ENCODE data around the gene RPS19. TPM values are rescaled to one million over a fixed set of nuclear protein-coding genes. Genes with fewer than 3 reads are reported as not detected.

RPS19 gene
- total RNA-seq, 4 donors from 2014 or later, result 653 to 927 (median 891) TPM

- TF ChIP-seq CTCF (IDR thresholded peaks at IDR 0.05; ENCODE audit: low read depth), result no peak
These were observed 6.2 kb downstream of the RPS19 start for GRCh38 chr19:41866284-41866683.

GRCh38 chr19:41868120-41868988 is 8.3 kb downstream of the RPS19 start:
- no peak for TF ChIP-seq CTCF (IDR thresholded peaks at IDR 0.05; ENCODE audit: low read depth)

GRCh38 chr19:41868989-41869300 is 8.9 kb downstream of the RPS19 start:
- no peak for TF ChIP-seq CTCF (IDR thresholded peaks at IDR 0.05; ENCODE audit: low read depth)

- no peak for TF ChIP-seq CTCF (IDR thresholded peaks at IDR 0.05; ENCODE audit: low read depth)
These were observed 9.4 kb downstream of the RPS19 start for GRCh38 chr19:41869374-41869955.

GRCh38 chr19:41870401-41870873 is 10.4 kb downstream of the RPS19 start:
- no peak for TF ChIP-seq CTCF (IDR thresholded peaks at IDR 0.05; ENCODE audit: low read depth)

- TF ChIP-seq CTCF (IDR thresholded peaks at IDR 0.05; ENCODE audit: low read depth), result no peak
These were observed 11.7 kb downstream of the RPS19 start for GRCh38 chr19:41871573-41872383.

- no peak for TF ChIP-seq CTCF (IDR thresholded peaks at IDR 0.05; ENCODE audit: low read depth)
These were observed 12.3 kb downstream of the RPS19 start for GRCh38 chr19:41872384-41872774.

Data from subcutaneous adipose tissue (tissue), 4 donors.